WTC11 (cell line): ENCODE results near the gene C12orf43.

Experiments used
- CREM ChIP-seq: sonication (generic); formaldehyde crosslinking; IDR thresholded peaks from 2 replicates; pipeline ENCODE4 v1.8.1; 2022; ENCODE audit warnings: mild to moderate bottlenecking, missing genetic modification reagents, moderate library complexity
- CTCF ChIP-seq: fragments of 200-600 bp; IDR thresholded peaks from 2 replicates; pipeline ENCODE4 v1.8.0; 2022; ENCODE audit warnings: antibody characterized with exemption
- NFYB ChIP-seq: sonication (generic); formaldehyde crosslinking; conservative IDR thresholded peaks from 2 replicates; pipeline ENCODE4 v1.8.0; 2022; ENCODE audit warnings: low read depth, missing genetic modification reagents
- SP1 ChIP-seq: sonication (generic); formaldehyde crosslinking; conservative IDR thresholded peaks from 2 replicates; pipeline ENCODE4 v1.8.1; 2022; ENCODE audit warnings: missing genetic modification reagents
- TEAD4 ChIP-seq: sonication (generic); formaldehyde crosslinking; IDR thresholded peaks from 2 replicates; pipeline ENCODE4 v1.8.0; 2022; ENCODE audit warnings: mild to moderate bottlenecking, missing genetic modification reagents
- TP53 ChIP-seq: sonication (generic); formaldehyde crosslinking; IDR thresholded peaks from 2 replicates; pipeline ENCODE4 v1.8.1; 2023; ENCODE audit warnings: mild to moderate bottlenecking, missing genetic modification reagents
- ZBTB21 ChIP-seq: sonication (generic); formaldehyde crosslinking; IDR thresholded peaks from 2 replicates; pipeline ENCODE4 v1.8.1; 2023; ENCODE audit warnings: mild to moderate bottlenecking, missing genetic modification reagents, borderline replicate concordance
- ZNF512 ChIP-seq: sonication (generic); formaldehyde crosslinking; IDR thresholded peaks from 2 replicates; pipeline ENCODE4 v1.8.1; 2022; ENCODE audit warnings: missing genetic modification reagents, borderline replicate concordance
- TF ChIP-seq, protein P1 (sequence below): sonication (generic); formaldehyde crosslinking; IDR thresholded peaks from 2 replicates; pipeline ENCODE4 v1.8.1; 2023; ENCODE audit warnings: mild to moderate bottlenecking, moderate library complexity, missing genetic modification reagents
- TF ChIP-seq, protein P2 (sequence below): sonication (generic); formaldehyde crosslinking; conservative IDR thresholded peaks from 2 replicates; pipeline ENCODE4 v1.8.1; 2022; ENCODE audit warnings: mild to moderate bottlenecking, missing genetic modification reagents
- TF ChIP-seq, protein P3 (sequence below): sonication (generic); formaldehyde crosslinking; IDR thresholded peaks from 2 replicates; pipeline ENCODE4 v1.8.0; 2022; ENCODE audit warnings: mild to moderate bottlenecking, missing genetic modification reagents
- TF ChIP-seq, protein P4 (sequence below): sonication (generic); formaldehyde crosslinking; IDR thresholded peaks from 2 replicates; pipeline ENCODE4 v1.8.0; 2022; ENCODE audit warnings: mild to moderate bottlenecking, missing genetic modification reagents

DNA sequence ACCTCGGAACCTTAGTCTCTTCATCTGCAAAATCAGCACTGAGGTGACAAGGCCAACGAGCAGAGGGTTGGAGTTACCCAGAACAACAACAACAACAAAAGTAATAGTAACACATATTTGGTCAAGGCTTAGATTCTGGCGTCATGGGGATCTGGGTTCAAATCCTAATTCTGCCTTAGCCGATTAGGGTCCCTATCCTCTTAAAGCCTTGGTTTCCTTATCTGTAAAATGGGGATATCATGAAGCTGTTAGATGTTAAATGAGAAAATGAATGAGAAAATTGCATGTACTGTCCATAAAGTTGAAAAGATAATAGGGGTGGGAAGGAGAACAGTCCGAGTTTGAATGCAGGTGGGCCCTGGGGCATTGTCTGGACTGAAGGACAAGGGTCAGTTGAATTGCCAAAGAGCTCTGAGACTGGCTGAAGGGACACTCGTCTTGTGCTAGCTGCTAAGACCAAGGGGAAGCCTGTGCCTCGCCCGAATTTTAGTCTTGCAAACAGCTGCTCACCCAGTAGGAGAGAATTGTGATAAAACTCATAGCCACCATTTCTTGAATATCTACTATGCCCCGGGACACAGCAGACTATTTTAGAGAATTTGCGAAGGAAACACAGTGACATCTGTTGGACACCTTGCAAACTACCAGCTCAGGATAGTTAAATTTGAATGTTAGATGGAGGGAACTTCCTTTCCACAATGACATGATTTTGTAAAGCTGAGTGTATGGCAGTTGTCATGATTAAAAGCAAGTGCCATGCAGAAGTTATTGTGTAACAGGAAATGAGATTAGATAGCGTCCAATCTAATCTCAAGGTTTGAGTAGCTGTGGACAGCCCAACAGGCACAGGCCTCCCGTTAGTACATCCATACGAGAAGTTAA lies 44.7 kb downstream of the C12orf43 start:
- no peak for TF ChIP-seq TEAD4 (CRISPR knock-in tag)
- no peak for TF ChIP-seq ZNF512
- TF ChIP-seq CTCF = peak; percentile 24; the same call in 1 of the 2 replicates
- TF ChIP-seq, protein P1, sequence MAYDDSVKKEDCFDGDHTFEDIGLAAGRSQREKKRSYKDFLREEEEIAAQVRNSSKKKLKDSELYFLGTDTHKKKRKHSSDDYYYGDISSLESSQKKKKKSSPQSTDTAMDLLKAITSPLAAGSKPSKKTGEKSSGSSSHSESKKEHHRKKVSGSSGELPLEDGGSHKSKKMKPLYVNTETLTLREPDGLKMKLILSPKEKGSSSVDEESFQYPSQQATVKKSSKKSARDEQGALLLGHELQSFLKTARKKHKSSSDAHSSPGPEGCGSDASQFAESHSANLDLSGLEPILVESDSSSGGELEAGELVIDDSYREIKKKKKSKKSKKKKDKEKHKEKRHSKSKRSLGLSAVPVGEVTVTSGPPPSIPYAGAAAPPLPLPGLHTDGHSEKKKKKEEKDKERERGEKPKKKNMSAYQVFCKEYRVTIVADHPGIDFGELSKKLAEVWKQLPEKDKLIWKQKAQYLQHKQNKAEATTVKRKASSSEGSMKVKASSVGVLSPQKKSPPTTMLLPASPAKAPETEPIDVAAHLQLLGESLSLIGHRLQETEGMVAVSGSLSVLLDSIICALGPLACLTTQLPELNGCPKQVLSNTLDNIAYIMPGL (CRISPR knock-in tag) = no peak
- TF ChIP-seq, protein P2, sequence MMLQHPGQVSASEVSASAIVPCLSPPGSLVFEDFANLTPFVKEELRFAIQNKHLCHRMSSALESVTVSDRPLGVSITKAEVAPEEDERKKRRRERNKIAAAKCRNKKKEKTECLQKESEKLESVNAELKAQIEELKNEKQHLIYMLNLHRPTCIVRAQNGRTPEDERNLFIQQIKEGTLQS (CRISPR knock-in tag) = no peak
- no peak for TF ChIP-seq NFYB (CRISPR knock-in tag)
- TF ChIP-seq, protein P3, sequence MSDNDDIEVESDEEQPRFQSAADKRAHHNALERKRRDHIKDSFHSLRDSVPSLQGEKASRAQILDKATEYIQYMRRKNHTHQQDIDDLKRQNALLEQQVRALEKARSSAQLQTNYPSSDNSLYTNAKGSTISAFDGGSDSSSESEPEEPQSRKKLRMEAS (CRISPR knock-in tag) = no peak
- TF ChIP-seq ZBTB21 (CRISPR knock-in tag) = no peak
- TF ChIP-seq SP1 (CRISPR knock-in tag) = no peak
- TF ChIP-seq, protein P4, sequence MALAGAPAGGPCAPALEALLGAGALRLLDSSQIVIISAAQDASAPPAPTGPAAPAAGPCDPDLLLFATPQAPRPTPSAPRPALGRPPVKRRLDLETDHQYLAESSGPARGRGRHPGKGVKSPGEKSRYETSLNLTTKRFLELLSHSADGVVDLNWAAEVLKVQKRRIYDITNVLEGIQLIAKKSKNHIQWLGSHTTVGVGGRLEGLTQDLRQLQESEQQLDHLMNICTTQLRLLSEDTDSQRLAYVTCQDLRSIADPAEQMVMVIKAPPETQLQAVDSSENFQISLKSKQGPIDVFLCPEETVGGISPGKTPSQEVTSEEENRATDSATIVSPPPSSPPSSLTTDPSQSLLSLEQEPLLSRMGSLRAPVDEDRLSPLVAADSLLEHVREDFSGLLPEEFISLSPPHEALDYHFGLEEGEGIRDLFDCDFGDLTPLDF = no peak
- TF ChIP-seq TP53 (CRISPR knock-in tag) = no peak
- no peak for TF ChIP-seq CREM (CRISPR knock-in tag)
